CD4-positive, alpha-beta T cell treated with Interleukin-2 at 100 ng/mL for 4 hours (primary cell): ENCODE measurements around the gene SFR1.

ENCODE experiments used
- DNase-seq: peaks from one replicate; pipeline ENCODE4 v3.0.0-alpha.2; 2020; ENCODE audit warnings: low spot score

Gene SFR1

DNA sequence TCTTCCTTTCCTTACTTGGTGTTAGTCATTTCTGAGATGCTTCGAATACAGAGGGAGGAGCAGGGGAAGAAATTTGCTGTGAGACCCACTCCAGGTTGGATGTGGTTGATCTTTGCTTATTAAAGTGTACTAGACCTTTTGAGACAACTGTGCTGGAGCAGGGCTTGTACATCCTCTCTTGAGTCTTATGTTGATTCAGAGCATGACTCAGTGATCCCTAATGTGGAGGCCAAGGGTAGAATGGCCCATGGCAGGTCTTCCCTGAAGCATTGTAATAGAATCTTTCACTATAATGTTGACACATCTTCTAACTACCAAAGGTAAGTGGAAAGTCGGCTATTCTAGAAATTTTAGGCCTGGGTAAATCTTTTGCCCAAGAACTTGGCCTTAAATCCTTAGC, 17.0 kb upstream of the SFR1 start:
- no peak for DNase-seq

DNA sequence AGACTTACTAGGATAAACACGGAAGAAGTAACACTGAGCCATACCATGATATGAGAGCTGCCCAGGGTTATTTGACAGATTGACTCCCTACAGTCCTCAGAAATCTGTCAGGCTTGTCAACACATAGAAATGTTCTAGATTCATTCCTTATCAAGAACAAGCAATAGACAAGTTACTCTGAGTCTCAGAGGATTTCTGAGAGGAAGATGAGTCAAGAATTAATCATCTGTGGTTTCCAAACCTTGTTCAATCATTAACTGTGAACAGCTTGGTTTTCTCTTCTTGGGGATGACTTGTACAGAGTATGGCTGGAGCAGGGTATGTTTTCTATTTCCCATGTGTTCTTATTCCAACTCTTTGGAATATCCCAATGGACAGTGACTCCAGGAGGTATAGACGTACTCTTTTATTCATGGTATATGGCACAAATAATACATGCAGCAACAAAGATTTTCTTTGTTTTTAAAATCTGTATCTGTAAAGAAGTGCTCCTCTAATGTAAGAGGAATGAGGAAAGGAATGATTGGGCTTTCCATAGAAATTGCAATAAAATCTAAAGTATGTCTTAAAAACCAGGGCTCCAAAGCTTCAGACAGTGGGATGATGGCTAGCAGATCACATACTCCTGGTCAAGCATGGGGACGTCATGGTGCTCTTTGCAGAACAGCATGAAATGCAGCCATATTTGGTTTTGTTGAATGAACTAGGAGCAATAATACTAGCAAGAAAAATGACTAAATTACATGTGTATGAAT, 11.9 kb upstream of the SFR1 start:
- peak; percentile 39 for DNase-seq

DNA sequence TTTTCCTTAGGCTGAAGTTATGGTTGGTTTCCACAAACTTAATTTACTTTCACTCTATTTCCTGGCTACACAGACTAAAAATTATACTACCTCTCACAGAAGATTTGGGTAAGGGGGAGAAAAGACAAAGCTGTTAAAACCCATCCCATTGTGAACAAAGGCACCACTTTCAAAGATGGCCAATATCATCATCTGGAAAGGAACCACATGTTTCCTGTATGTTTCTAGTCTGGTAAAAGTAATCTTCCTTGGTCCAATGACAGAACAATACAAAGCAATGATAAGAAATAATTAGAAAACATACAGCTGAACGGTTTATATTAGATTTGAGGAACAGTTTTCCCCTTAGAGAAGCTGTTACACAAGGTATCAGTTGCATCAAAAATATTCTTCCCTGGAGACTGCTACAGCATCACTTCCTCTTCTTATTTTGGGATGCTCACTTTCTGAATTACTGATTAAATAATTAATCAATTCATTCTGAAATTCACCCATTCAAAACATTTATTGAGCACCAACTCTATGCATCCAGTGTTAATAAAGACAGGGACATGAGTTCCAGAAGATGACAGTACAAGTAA, 8.5 kb upstream of the SFR1 start:
- DNase-seq = no peak

DNA sequence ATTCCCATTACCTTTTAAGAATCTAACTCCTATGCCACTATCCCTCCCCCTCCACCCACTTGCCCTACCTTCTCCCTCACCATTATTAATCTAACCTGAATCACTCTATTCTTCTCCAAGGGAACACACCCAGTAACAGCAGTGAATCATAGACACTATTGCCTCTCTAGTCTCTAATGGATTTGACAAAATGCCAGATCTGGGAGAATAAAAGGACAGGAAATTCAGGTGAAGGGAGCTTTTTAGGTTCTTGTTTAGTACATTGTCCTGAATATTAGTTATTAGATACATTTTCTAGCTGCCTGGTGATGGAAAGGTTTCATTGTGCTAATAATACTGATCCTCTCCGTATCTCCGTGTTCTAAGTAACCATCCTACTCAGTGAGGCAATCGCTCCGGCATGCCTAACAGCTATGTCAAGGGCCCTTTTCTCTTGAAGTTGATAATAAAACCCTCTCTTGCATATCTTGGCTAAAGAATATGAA, 4.1 kb upstream of the SFR1 start:
- no peak for DNase-seq

- DNase-seq = no peak
Observed at GRCh38 chr10:104119996-104120395, 2.0 kb upstream of the SFR1 start.

- no peak for DNase-seq
Observed at GRCh38 chr10:104120512-104120902, 1.5 kb upstream of the SFR1 start.

GRCh38 chr10:104120903-104121484, 977 bp upstream of the SFR1 start:
- peak; percentile 97 for DNase-seq

- DNase-seq = no peak
Observed at GRCh38 chr10:104122225-104123107, 495 bp downstream of the SFR1 start.

GRCh38 chr10:104123397-104123796, 1.4 kb downstream of the SFR1 start:
- peak; percentile 36 for DNase-seq

- no peak for DNase-seq
Observed at GRCh38 chr10:104127411-104127810, 5.4 kb downstream of the SFR1 start.

DNA sequence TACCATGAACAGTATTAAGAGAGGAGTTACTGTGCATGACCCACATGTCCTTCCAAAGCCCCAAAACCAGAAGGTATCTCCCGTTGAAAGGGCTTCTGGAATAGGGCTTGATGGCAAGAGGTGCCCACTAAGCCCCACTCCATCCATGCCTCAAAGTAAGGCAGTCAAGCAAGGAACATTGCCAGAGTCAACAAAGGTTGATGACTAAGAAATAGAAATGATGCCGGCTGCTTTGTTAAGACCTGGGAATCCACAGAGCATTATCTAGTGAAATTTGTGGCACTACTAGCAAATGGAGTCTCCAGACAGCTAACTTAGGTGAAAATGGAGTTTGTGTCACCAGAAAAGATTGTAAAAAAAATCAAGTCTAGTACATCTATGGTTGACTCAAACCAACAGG, 6.2 kb downstream of the SFR1 start:
- DNase-seq = no peak

GRCh38 chr10:104130041-104130440, 8.1 kb downstream of the SFR1 start:
- DNase-seq = no peak

DNA sequence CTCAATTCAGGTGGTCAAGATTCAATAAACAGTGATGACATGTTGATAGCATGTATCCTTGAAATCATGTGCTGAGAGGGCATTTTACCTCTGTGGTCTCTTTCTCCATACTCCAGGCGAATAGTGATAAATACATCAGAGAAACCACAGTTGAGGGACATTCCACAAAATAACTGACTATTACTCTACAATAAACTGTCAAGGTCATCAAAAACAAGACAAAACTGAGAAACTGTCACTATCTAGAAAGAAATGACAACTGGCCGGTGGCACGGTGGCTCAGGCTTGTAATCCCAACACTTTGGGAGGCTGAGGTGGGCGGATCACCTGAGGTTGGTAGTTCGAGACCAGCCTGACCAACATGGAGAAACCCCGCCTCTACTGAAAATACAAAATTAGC, 16.2 kb downstream of the SFR1 start:
- no peak for DNase-seq

DNA sequence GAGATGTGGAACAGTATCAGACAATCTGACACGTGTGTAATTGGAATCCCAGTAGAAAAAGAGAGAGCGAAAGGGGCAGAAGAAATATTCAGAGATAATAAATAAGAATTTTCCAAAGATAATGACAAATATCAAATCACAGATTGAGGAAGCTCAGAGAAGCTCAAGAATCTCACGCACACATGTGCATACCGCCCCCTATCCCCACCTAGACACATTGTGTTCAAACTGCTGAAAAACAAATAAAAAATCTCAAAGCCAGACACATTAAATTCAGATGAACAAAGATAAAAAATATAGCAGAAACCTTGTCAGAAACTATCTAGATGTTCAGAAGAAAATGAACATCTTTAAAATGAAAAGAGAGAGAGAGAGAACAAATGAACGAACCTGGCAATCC, 17.2 kb downstream of the SFR1 start:
- DNase-seq = no peak

DNA sequence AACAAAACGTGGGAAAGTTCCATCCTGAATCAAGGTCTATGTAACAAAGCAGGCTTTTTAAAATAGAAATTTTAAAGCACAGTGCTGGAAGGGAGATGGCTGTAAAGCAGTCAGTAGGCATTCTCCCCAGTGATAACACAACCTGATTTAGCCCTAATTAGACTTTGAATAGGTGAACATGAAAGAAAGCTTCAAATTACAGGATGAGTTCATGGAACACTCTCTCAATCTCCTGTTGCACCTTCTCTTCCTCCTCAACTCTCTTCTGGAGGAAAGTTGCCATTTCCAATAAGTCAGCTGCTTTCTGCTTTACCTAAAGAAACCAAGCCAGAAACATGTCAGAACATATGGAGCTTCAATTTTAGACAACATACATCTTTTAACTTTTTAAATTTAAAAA, 20.1 kb downstream of the SFR1 start:
- DNase-seq = no peak

DNA sequence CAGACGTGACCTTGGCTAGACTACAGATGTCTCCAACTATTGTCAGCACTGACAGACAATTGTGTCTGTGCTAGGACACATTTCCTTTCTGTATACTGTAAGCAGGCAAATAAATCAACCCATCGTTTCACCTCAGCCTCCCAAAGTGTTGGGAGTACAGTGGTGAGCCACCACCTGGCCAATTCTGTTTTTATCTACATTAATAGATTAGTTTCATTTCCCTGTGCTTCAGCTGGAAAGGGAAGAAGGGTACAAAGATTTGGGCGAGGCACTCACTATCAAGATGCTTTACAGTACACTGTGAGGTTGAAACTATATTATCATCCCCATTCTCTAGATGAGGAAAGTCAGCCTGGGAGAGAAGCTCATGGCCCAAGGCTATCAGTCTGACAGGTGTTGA, 21.9 kb downstream of the SFR1 start:
- no peak for DNase-seq

- no peak for DNase-seq
Observed at GRCh38 chr10:104144931-104145330, 23.0 kb downstream of the SFR1 start.

- DNase-seq = no peak
Observed at GRCh38 chr10:104146882-104147281, 24.9 kb downstream of the SFR1 start.

- DNase-seq = no peak
Observed at GRCh38 chr10:104150139-104150538, 28.2 kb downstream of the SFR1 start.

GRCh38 chr10:104151737-104152136, 29.8 kb downstream of the SFR1 start:
- DNase-seq = no peak

DNA sequence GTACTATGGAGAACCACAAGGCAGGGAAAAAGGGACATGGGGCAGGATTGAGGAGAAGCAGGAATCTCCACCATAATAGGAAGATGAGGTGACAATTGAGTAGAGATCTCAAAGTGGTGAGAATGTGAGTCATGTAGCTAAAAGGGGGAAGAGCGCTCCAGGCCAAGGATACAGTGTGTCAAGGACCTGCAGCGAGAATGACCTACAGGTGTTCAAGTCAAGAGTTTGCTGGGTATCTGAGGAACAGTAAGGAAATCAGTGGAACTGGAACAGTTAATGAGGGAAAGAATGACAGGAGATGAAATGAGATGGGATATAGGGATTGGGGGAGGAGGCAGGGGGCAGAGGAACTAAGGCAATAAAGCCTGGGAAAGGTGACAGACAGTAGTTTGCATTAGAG, 33.6 kb downstream of the SFR1 start:
- no peak for DNase-seq

- peak; percentile 44 for DNase-seq
Observed at GRCh38 chr10:104170610-104171254, 48.8 kb downstream of the SFR1 start.
